ENCODE results near the gene FCGR1A.
"Not testable (repeated sequence)": the region's sequence is repeated elsewhere in the genome, so short reads cannot be mapped to it uniquely, and the experiment has no call there.

FCGR1A gene

GRCh38 chr1:149782600-149782999 lies at the start of gene FCGR1A:
TSS of gene FCGR1A (plus strand) at chr1:149782694. CDS start at chr1:149782744, 50 bp downstream.
- not testable (repeated sequence) for DNase-seq

GRCh38 chr1:149732781-149733180 lies 49.7 kb upstream of the FCGR1A start:
- DNase-seq = not testable (repeated sequence)

- DNase-seq = not testable (repeated sequence)
These were observed 47.8 kb upstream of the FCGR1A start for GRCh38 chr1:149734692-149735091.

- not testable (repeated sequence) for DNase-seq
These were observed 42.3 kb upstream of the FCGR1A start for GRCh38 chr1:149740148-149740581.

- not testable (repeated sequence) for DNase-seq
These were observed 41.8 kb upstream of the FCGR1A start for GRCh38 chr1:149740590-149741230.

- not testable (repeated sequence) for DNase-seq
These were observed 40.6 kb upstream of the FCGR1A start for GRCh38 chr1:149741914-149742313.

- not testable (repeated sequence) for DNase-seq
These were observed 35.8 kb upstream of the FCGR1A start for GRCh38 chr1:149746463-149747356.

GRCh38 chr1:149747359-149748143 lies 34.9 kb upstream of the FCGR1A start:
- not testable (repeated sequence) for DNase-seq

- not testable (repeated sequence) for DNase-seq
These were observed 34.4 kb upstream of the FCGR1A start for GRCh38 chr1:149748144-149748500.

- DNase-seq = not testable (repeated sequence)
These were observed 31.9 kb upstream of the FCGR1A start for GRCh38 chr1:149750562-149750961.

- DNase-seq = not testable (repeated sequence)
These were observed 30.3 kb upstream of the FCGR1A start for GRCh38 chr1:149752186-149752585.

- not testable (repeated sequence) for DNase-seq
These were observed 29.0 kb upstream of the FCGR1A start for GRCh38 chr1:149753466-149753865.

GRCh38 chr1:149755294-149755693 lies 27.2 kb upstream of the FCGR1A start:
- not testable (repeated sequence) for DNase-seq

- not testable (repeated sequence) for DNase-seq
These were observed 20.2 kb upstream of the FCGR1A start for GRCh38 chr1:149762294-149762693.

GRCh38 chr1:149764087-149764800 lies 18.2 kb upstream of the FCGR1A start:
- DNase-seq = not testable (repeated sequence)

- DNase-seq = not testable (repeated sequence)
These were observed 16.3 kb upstream of the FCGR1A start for GRCh38 chr1:149766241-149766640.

- DNase-seq = not testable (repeated sequence)
These were observed 13.3 kb upstream of the FCGR1A start for GRCh38 chr1:149769216-149769615.

- not testable (repeated sequence) for DNase-seq
These were observed 11.8 kb upstream of the FCGR1A start for GRCh38 chr1:149770661-149771060.

- DNase-seq = not testable (repeated sequence)
These were observed 10.7 kb upstream of the FCGR1A start for GRCh38 chr1:149771653-149772425.

GRCh38 chr1:149775510-149776147 lies 6.9 kb upstream of the FCGR1A start:
- not testable (repeated sequence) for DNase-seq

GRCh38 chr1:149777084-149777483 lies 5.4 kb upstream of the FCGR1A start:
- not testable (repeated sequence) for DNase-seq

Measured in fibroblast of upper back skin (primary cell).